Amygdala (tissue), 56 donors: ENCODE data around the gene TBX4.
A peak's percentile ranks its signal among the peaks of the same experiment; 100 is the strongest.
"Not testable (repeated sequence)": the region's sequence is repeated elsewhere in the genome, so short reads cannot be mapped to it uniquely, and the experiment has no call there.

ENCODE experiments used
- DNase-seq, 56 donors: peaks; one replicate each; lab custom pipeline; 2025; lab: John Stamatoyannopoulos, UW

Gene TBX4

GRCh38 chr17:61479493-61480413 lies 27.5 kb downstream of the TBX4 start:
- no peak for DNase-seq

GRCh38 chr17:61480414-61480807 lies 28.2 kb downstream of the TBX4 start:
- no peak for DNase-seq

GRCh38 chr17:61481421-61481820 lies 29.2 kb downstream of the TBX4 start:
- no peak for DNase-seq

- no peak for DNase-seq
Measured at GRCh38 chr17:61482467-61482866, 30.2 kb downstream of the TBX4 start.

GRCh38 chr17:61483778-61484116 lies 31.5 kb downstream of the TBX4 start:
- DNase-seq = no peak

- no peak for DNase-seq
Measured at GRCh38 chr17:61484174-61484573, 32.0 kb downstream of the TBX4 start.

- DNase-seq = no peak
Measured at GRCh38 chr17:61485067-61485775, 33.0 kb downstream of the TBX4 start.

GRCh38 chr17:61486135-61487120 lies 34.2 kb downstream of the TBX4 start:
- no peak for DNase-seq

- no peak for DNase-seq
Measured at GRCh38 chr17:61487161-61487988, 35.2 kb downstream of the TBX4 start.

- DNase-seq = no peak
Measured at GRCh38 chr17:61487989-61488595, 35.9 kb downstream of the TBX4 start.

- DNase-seq = peak in 1 of 56 donors; percentile 12
Measured at GRCh38 chr17:61488878-61489718, 36.9 kb downstream of the TBX4 start.

- no peak for DNase-seq
Measured at GRCh38 chr17:61489719-61490490, 37.7 kb downstream of the TBX4 start.

- DNase-seq = no peak
Measured at GRCh38 chr17:61490540-61490975, 38.3 kb downstream of the TBX4 start.

GRCh38 chr17:61491981-61492380 lies 39.8 kb downstream of the TBX4 start:
- no peak for DNase-seq

- no peak for DNase-seq
Measured at GRCh38 chr17:61492759-61493526, 40.7 kb downstream of the TBX4 start.

- not testable (repeated sequence) for DNase-seq
Measured at GRCh38 chr17:61493830-61494324, 41.7 kb downstream of the TBX4 start.
